ENCODE data around the gene TNRC6C. TPM values are rescaled to one million over a fixed set of nuclear protein-coding genes. Genes with fewer than 3 reads are reported as not detected.

Gene TNRC6C
- total and polyA plus RNA-seq, 2 experiments from 2014 or later: 10.1 to 16.6 TPM

DNA sequence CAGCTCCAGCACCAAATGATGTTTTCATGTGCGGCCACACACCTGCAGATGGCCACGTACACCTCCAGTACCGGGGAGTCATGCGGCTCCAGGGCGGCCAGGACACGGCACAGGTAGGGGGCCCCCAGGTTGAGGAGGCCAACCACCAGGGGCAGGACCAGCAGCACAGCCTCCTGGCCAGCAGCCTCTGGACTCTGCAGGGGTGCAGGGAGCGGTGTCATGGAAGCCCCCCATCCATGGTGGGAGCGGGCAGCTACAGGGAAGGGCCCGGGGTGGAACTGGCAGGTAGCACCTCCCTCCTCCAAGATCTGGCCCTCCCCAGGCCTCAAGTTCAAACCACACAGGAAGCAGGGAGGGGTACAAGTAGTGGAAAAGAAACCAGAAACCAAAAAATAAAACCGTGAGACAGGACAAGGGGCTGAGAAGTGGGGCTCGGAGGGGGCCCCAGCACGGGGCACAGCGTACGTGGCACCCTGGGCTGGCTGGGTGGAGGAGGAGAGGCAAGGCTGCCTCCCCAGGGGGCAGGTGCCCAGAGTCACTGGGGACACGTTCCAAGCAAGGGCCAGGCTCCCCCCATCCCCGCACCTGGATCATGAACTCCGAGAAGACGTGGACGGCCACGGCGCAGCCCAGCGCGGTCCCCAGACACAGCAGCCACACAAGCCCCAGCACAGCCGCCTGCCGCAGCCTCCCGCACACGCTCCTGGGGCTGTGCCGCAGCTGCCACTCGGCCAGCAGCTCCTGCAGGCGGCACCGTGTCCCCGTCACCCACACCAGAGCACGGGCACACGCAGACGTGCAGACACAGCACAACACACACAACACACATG is 162.7 kb downstream of the TNRC6C start:
- H3K36me3 Mint-ChIP-seq (ENCODE audit: low read depth): peaks cover 27% of the 10 kb centered on the region
- H2AFZ ChIP-seq: no peak overlapping the region
- H3K4me1 ChIP-seq (ENCODE audit: insufficient read depth): no peaks in the 10 kb centered on the region
- no peak for TF ChIP-seq ZNF331 (CRISPR knock-in tag; IDR thresholded peaks at IDR 0.05; ENCODE audit: low read depth)
- TF ChIP-seq STAT1 (IDR thresholded peaks at IDR 0.05; ENCODE audit: unreplicated experiment): no peak
- TF ChIP-seq, protein P1, sequence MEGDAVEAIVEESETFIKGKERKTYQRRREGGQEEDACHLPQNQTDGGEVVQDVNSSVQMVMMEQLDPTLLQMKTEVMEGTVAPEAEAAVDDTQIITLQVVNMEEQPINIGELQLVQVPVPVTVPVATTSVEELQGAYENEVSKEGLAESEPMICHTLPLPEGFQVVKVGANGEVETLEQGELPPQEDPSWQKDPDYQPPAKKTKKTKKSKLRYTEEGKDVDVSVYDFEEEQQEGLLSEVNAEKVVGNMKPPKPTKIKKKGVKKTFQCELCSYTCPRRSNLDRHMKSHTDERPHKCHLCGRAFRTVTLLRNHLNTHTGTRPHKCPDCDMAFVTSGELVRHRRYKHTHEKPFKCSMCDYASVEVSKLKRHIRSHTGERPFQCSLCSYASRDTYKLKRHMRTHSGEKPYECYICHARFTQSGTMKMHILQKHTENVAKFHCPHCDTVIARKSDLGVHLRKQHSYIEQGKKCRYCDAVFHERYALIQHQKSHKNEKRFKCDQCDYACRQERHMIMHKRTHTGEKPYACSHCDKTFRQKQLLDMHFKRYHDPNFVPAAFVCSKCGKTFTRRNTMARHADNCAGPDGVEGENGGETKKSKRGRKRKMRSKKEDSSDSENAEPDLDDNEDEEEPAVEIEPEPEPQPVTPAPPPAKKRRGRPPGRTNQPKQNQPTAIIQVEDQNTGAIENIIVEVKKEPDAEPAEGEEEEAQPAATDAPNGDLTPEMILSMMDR (conservative IDR thresholded peaks at IDR 0.05; ENCODE audit: low read depth in 2 of 2): no peak
- TF ChIP-seq, protein P2, sequence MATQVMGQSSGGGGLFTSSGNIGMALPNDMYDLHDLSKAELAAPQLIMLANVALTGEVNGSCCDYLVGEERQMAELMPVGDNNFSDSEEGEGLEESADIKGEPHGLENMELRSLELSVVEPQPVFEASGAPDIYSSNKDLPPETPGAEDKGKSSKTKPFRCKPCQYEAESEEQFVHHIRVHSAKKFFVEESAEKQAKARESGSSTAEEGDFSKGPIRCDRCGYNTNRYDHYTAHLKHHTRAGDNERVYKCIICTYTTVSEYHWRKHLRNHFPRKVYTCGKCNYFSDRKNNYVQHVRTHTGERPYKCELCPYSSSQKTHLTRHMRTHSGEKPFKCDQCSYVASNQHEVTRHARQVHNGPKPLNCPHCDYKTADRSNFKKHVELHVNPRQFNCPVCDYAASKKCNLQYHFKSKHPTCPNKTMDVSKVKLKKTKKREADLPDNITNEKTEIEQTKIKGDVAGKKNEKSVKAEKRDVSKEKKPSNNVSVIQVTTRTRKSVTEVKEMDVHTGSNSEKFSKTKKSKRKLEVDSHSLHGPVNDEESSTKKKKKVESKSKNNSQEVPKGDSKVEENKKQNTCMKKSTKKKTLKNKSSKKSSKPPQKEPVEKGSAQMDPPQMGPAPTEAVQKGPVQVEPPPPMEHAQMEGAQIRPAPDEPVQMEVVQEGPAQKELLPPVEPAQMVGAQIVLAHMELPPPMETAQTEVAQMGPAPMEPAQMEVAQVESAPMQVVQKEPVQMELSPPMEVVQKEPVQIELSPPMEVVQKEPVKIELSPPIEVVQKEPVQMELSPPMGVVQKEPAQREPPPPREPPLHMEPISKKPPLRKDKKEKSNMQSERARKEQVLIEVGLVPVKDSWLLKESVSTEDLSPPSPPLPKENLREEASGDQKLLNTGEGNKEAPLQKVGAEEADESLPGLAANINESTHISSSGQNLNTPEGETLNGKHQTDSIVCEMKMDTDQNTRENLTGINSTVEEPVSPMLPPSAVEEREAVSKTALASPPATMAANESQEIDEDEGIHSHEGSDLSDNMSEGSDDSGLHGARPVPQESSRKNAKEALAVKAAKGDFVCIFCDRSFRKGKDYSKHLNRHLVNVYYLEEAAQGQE (IDR thresholded peaks at IDR 0.05; ENCODE audit: unreplicated experiment): no peak
- TF ChIP-seq, protein P3, sequence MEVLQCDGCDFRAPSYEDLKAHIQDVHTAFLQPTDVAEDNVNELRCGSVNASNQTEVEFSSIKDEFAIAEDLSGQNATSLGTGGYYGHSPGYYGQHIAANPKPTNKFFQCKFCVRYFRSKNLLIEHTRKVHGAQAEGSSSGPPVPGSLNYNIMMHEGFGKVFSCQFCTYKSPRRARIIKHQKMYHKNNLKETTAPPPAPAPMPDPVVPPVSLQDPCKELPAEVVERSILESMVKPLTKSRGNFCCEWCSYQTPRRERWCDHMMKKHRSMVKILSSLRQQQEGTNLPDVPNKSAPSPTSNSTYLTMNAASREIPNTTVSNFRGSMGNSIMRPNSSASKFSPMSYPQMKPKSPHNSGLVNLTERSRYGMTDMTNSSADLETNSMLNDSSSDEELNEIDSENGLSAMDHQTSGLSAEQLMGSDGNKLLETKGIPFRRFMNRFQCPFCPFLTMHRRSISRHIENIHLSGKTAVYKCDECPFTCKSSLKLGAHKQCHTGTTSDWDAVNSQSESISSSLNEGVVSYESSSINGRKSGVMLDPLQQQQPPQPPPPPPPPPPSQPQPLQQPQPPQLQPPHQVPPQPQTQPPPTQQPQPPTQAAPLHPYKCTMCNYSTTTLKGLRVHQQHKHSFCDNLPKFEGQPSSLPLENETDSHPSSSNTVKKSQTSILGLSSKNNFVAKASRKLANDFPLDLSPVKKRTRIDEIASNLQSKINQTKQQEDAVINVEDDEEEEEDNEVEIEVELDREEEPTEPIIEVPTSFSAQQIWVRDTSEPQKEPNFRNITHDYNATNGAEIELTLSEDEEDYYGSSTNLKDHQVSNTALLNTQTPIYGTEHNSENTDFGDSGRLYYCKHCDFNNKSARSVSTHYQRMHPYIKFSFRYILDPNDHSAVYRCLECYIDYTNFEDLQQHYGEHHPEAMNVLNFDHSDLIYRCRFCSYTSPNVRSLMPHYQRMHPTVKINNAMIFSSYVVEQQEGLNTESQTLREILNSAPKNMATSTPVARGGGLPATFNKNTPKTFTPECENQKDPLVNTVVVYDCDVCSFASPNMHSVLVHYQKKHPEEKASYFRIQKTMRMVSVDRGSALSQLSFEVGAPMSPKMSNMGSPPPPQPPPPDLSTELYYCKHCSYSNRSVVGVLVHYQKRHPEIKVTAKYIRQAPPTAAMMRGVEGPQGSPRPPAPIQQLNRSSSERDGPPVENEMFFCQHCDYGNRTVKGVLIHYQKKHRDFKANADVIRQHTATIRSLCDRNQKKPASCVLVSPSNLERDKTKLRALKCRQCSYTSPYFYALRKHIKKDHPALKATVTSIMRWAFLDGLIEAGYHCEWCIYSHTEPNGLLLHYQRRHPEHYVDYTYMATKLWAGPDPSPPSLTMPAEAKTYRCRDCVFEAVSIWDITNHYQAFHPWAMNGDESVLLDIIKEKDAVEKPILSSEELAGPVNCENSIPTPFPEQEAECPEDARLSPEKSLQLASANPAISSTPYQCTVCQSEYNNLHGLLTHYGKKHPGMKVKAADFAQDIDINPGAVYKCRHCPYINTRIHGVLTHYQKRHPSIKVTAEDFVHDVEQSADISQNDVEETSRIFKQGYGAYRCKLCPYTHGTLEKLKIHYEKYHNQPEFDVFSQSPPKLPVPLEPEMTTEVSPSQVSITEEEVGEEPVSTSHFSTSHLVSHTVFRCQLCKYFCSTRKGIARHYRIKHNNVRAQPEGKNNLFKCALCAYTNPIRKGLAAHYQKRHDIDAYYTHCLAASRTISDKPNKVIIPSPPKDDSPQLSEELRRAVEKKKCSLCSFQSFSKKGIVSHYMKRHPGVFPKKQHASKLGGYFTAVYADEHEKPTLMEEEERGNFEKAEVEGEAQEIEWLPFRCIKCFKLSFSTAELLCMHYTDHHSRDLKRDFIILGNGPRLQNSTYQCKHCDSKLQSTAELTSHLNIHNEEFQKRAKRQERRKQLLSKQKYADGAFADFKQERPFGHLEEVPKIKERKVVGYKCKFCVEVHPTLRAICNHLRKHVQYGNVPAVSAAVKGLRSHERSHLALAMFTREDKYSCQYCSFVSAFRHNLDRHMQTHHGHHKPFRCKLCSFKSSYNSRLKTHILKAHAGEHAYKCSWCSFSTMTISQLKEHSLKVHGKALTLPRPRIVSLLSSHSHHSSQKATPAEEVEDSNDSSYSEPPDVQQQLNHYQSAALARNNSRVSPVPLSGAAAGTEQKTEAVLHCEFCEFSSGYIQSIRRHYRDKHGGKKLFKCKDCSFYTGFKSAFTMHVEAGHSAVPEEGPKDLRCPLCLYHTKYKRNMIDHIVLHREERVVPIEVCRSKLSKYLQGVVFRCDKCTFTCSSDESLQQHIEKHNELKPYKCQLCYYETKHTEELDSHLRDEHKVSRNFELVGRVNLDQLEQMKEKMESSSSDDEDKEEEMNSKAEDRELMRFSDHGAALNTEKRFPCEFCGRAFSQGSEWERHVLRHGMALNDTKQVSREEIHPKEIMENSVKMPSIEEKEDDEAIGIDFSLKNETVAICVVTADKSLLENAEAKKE (CRISPR knock-in tag; IDR thresholded peaks at IDR 0.05): no peak
- TF ChIP-seq CREB1 (CRISPR knock-in tag; IDR thresholded peaks at IDR 0.05; ENCODE audit: low read depth): no peak
- TF ChIP-seq, protein P4, sequence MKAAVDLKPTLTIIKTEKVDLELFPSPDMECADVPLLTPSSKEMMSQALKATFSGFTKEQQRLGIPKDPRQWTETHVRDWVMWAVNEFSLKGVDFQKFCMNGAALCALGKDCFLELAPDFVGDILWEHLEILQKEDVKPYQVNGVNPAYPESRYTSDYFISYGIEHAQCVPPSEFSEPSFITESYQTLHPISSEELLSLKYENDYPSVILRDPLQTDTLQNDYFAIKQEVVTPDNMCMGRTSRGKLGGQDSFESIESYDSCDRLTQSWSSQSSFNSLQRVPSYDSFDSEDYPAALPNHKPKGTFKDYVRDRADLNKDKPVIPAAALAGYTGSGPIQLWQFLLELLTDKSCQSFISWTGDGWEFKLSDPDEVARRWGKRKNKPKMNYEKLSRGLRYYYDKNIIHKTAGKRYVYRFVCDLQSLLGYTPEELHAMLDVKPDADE (IDR thresholded peaks at IDR 0.05): no peak
- TF ChIP-seq POLR2AphosphoS5 (IDR thresholded peaks at IDR 0.05; ENCODE audit: low read depth): no peak
- no peak for TF ChIP-seq NANOG (IDR thresholded peaks at IDR 0.05; ENCODE audit: borderline replicate concordance)
- TF ChIP-seq EZH2 (IDR thresholded peaks at IDR 0.05; ENCODE audit: low read depth, unreplicated experiment): no peak
- no peak for TF ChIP-seq ZNF114 (CRISPR knock-in tag; IDR thresholded peaks at IDR 0.05)
- no peak for TF ChIP-seq JUNB (IDR thresholded peaks at IDR 0.05; ENCODE audit: unreplicated experiment)
- TF ChIP-seq EZH2phosphoT487 (IDR thresholded peaks at IDR 0.05; ENCODE audit: unreplicated experiment): no peak
- no peaks in the 10 kb centered on the region; the same call in 2 of the 3 replicates for H3K4me1 Mint-ChIP-seq
- no peak for ATAC-seq
- DNase-seq (ENCODE audit: low spot score): no peak
- H4K20me1 ChIP-seq (replicated peaks; ENCODE audit: insufficient read depth): no peaks in the 10 kb centered on the region
- no peaks in the 10 kb centered on the region for H3F3A ChIP-seq (replicated peaks; ENCODE audit: low read depth)
- no peaks in the 10 kb centered on the region for H3K79me2 ChIP-seq (replicated peaks; ENCODE audit: insufficient read depth)
- H3K4me2 ChIP-seq: no peak overlapping the region
- H3K4me3 ChIP-seq: no peak overlapping the region
- no peak overlapping the region for H3K27ac ChIP-seq (ENCODE audit: low read depth)
- H3K36me3 ChIP-seq (ENCODE audit: insufficient read depth): 0 out of 2 replicates have a peak, but pooled peaks cover 5% of the 10 kb centered on the region
- no peaks in the 10 kb centered on the region for H3K9me2 ChIP-seq (ENCODE audit: insufficient read depth)
- no peaks in the 10 kb centered on the region for H3K9me3 Mint-ChIP-seq
- no peak overlapping the region for H3K4me3 Mint-ChIP-seq
- H3K27ac Mint-ChIP-seq: no peak overlapping the region
- H3K27me3 Mint-ChIP-seq (ENCODE audit: insufficient read depth, low read depth, poor library complexity): peaks cover 6% of the 10 kb centered on the region
- no peaks in the 10 kb centered on the region for H3K27me3 ChIP-seq (ENCODE audit: insufficient read depth)

Data from GM23338 (cell line).